Ascending aorta (tissue), 2 donors: ENCODE results near the gene ESRP2. TPM values are rescaled to one million over a fixed set of nuclear protein-coding genes. Genes with fewer than 3 reads are reported as not detected.
A peak's percentile ranks its signal among the peaks of the same experiment; 100 is the strongest.

ENCODE experiments used
- DNase-seq, 2 donors: peaks; one replicate each; pipeline ENCODE4 v3.0.0-alpha.2; 2019; ENCODE audit warnings: low spot score in 2 of 2
- H3K27ac ChIP-seq, 2 donors: fragments of 200-600 bp; sonication (generic); one replicate each; pipeline ENCODE4 v1.5.1; 2016 to 2017; ENCODE audit warnings: mild to moderate bottlenecking in 1 of 2
- H3K27me3 ChIP-seq: fragments of 200-600 bp; sonication (generic); one replicate; pipeline ENCODE4 v1.5.1; 2017
- H3K36me3 ChIP-seq, 2 donors: fragments of 200-600 bp; sonication (generic); one replicate each; pipeline ENCODE4 v1.5.1; 2016
- H3K4me1 ChIP-seq, 2 donors: fragments of 200-600 bp; sonication (generic); one replicate each; pipeline ENCODE4 v1.5.1; 2016 to 2017; ENCODE audit warnings: mild to moderate bottlenecking in 1 of 2
- H3K4me3 ChIP-seq, 2 donors: fragments of 200-600 bp; sonication (generic); one replicate each; pipeline ENCODE4 v1.5.1; 2016 to 2017; ENCODE audit warnings: mild to moderate bottlenecking in 1 of 2
- H3K9me3 ChIP-seq, 2 donors: fragments of 200-600 bp; sonication (generic); one replicate each; pipeline ENCODE4 v1.5.1; 2016
- CTCF ChIP-seq, 3 experiments: fragments of 200-600 bp in 2 of 3; fragments of 450-650 bp in 1 of 3; sonication (generic) in 2 of 3; IDR thresholded peaks; one replicate each; pipeline ENCODE4 v1.5.1; 2016 to 2019; ENCODE audit warnings: antibody characterized with exemption in 3 of 3, mild to moderate bottlenecking in 1 of 3, moderate library complexity in 1 of 3
- intact Hi-C: fragments of 100-400 bp; cut with DNase I; formaldehyde crosslinking; loops from one replicate; pipeline ENCODE4 v1.15.1; 2023
- total RNA-seq: library from RNA; depleted of rRNA; stranded (reverse); fragments of >200 nt; gene quantifications from one replicate; pipeline ENCODE4 v1.1.0, GENCODE V29; 2016

Gene ESRP2
- total RNA-seq, 1 donor from 2014 or later = not detected

GRCh38 chr16:68237243-68238028 is 1.5 kb upstream of the ESRP2 start:
- no peaks in the 10 kb centered on the region for H3K9me3 ChIP-seq
- H3K4me3 ChIP-seq = peak overlapping the region; percentile 54 to 69
- H3K27me3 ChIP-seq = no peaks in the 10 kb centered on the region
- H3K4me1 ChIP-seq = peaks cover 11 to 16% of the 10 kb centered on the region in 2 donors
- H3K27ac ChIP-seq = peak overlapping the region; percentile 78 to 92
- peak in 1 of 3 experiments; percentile 3 for TF ChIP-seq CTCF (IDR thresholded peaks at IDR 0.05)
- no peaks in the 10 kb centered on the region for H3K36me3 ChIP-seq
- DNase-seq = peak; percentile 94 to 99
- intact Hi-C loops = loop anchor here (2.0 to 10.0 kb wide), 4 partner anchors 21 to 430 kb away; partner anchors contain the start of genes NFATC3, RANBP10, SLC12A4 and TSNAXIP1

GRCh38 chr16:68236826-68237242 is 907 bp upstream of the ESRP2 start:
- DNase-seq = no peak
- H3K4me3 ChIP-seq = peak overlapping the region; percentile 54 to 69
- no peaks in the 10 kb centered on the region for H3K9me3 ChIP-seq
- H3K4me1 ChIP-seq = peaks cover 11 to 16% of the 10 kb centered on the region in 2 donors
- no peaks in the 10 kb centered on the region for H3K36me3 ChIP-seq
- no peaks in the 10 kb centered on the region for H3K27me3 ChIP-seq
- TF ChIP-seq CTCF (IDR thresholded peaks at IDR 0.05) = no peak
- peak overlapping the region; percentile 78 to 92 for H3K27ac ChIP-seq
- intact Hi-C loops = loop anchor here (2.0 to 10.0 kb wide), 4 partner anchors 22 to 430 kb away; partner anchors contain the start of genes NFATC3, RANBP10, SLC12A4 and TSNAXIP1

GRCh38 chr16:68236137-68236825 is 354 bp upstream of the ESRP2 start:
- peak in 1 of 2 donors; percentile 72 for DNase-seq
- Histone ChIP-seq H3K4me3 (peak overlapping the region; percentile 54 to 69), H3K27ac (peak overlapping the region; percentile 78 to 92), H3K9me3 (no peaks in the 10 kb centered on the region), H3K27me3 (no peaks in the 10 kb centered on the region), H3K36me3 (no peaks in the 10 kb centered on the region), H3K4me1 (peaks cover 11 to 16% of the 10 kb centered on the region in 2 donors)
- intact Hi-C loops = loop anchor here (2.0 to 10.0 kb wide), 4 partner anchors 23 to 429 kb away; partner anchors contain the start of genes NFATC3, RANBP10, SLC12A4 and TSNAXIP1
- TF ChIP-seq CTCF (IDR thresholded peaks at IDR 0.05) = no peak

- no peak for TF ChIP-seq CTCF (IDR thresholded peaks at IDR 0.05)
- H3K27me3 ChIP-seq = no peaks in the 10 kb centered on the region
- DNase-seq = peak in 1 of 2 donors; percentile 66
- no peaks in the 10 kb centered on the region for H3K36me3 ChIP-seq
- H3K4me3 ChIP-seq = peak overlapping the region; percentile 43 to 69
- intact Hi-C loops = loop anchor here (5.0 to 10.0 kb wide), 2 partner anchors 270 to 428 kb away; partner anchors contain the start of genes RANBP10, SLC12A4 and TSNAXIP1
- no peaks in the 10 kb centered on the region for H3K9me3 ChIP-seq
- H3K4me1 ChIP-seq = peaks cover 11 to 16% of the 10 kb centered on the region in 2 donors
- peak overlapping the region; percentile 78 to 92 for H3K27ac ChIP-seq
Measured at GRCh38 chr16:68235108-68235886, 630 bp downstream of the ESRP2 start.
